Fibroblast of the aortic adventitia (primary cell): ENCODE results near the gene PAFAH1B1. TPM values are rescaled to one million over a fixed set of nuclear protein-coding genes. Genes with fewer than 3 reads are reported as not detected.

Experiments used
- DNase-seq: peaks from one replicate; pipeline ENCODE4 v3.0.0-alpha.2; 2010; ENCODE audit warnings: low read depth
- H3K4me3 ChIP-seq: 2 replicates; pipeline ENCODE4 v1.5.1; 2011; ENCODE audit warnings: low read depth, mild to moderate bottlenecking, control low read depth, low read length, moderate library complexity
- total RNA-seq: library from RNA; depleted of rRNA; stranded (reverse); fragments of >200 nt; gene quantifications from 2 replicates; pipeline ENCODE4 v1.2.3, GENCODE V29; 2012; ENCODE audit warnings: low replicate concordance
- TF ChIP-seq, protein P1 (sequence below): IDR thresholded peaks from 2 replicates; pipeline ENCODE4 v1.5.1; 2011; ENCODE audit warnings: mild to moderate bottlenecking, low read length, control low read depth, inconsistent platforms; ENCODE audit not compliant: insufficient read depth

PAFAH1B1 gene
- total RNA-seq, 1 donor: 131 TPM

GRCh38 chr17:2685696-2686095 is 92.2 kb downstream of the PAFAH1B1 start:
- H3K4me3 ChIP-seq: no peak overlapping the region
- DNase-seq: no peak
- TF ChIP-seq, protein P1, sequence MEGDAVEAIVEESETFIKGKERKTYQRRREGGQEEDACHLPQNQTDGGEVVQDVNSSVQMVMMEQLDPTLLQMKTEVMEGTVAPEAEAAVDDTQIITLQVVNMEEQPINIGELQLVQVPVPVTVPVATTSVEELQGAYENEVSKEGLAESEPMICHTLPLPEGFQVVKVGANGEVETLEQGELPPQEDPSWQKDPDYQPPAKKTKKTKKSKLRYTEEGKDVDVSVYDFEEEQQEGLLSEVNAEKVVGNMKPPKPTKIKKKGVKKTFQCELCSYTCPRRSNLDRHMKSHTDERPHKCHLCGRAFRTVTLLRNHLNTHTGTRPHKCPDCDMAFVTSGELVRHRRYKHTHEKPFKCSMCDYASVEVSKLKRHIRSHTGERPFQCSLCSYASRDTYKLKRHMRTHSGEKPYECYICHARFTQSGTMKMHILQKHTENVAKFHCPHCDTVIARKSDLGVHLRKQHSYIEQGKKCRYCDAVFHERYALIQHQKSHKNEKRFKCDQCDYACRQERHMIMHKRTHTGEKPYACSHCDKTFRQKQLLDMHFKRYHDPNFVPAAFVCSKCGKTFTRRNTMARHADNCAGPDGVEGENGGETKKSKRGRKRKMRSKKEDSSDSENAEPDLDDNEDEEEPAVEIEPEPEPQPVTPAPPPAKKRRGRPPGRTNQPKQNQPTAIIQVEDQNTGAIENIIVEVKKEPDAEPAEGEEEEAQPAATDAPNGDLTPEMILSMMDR: no peak

GRCh38 chr17:2687074-2687418 is 93.6 kb downstream of the PAFAH1B1 start:
- DNase-seq: no peak
- H3K4me3 ChIP-seq: no peak overlapping the region
- TF ChIP-seq, protein P1: no peak

DNA sequence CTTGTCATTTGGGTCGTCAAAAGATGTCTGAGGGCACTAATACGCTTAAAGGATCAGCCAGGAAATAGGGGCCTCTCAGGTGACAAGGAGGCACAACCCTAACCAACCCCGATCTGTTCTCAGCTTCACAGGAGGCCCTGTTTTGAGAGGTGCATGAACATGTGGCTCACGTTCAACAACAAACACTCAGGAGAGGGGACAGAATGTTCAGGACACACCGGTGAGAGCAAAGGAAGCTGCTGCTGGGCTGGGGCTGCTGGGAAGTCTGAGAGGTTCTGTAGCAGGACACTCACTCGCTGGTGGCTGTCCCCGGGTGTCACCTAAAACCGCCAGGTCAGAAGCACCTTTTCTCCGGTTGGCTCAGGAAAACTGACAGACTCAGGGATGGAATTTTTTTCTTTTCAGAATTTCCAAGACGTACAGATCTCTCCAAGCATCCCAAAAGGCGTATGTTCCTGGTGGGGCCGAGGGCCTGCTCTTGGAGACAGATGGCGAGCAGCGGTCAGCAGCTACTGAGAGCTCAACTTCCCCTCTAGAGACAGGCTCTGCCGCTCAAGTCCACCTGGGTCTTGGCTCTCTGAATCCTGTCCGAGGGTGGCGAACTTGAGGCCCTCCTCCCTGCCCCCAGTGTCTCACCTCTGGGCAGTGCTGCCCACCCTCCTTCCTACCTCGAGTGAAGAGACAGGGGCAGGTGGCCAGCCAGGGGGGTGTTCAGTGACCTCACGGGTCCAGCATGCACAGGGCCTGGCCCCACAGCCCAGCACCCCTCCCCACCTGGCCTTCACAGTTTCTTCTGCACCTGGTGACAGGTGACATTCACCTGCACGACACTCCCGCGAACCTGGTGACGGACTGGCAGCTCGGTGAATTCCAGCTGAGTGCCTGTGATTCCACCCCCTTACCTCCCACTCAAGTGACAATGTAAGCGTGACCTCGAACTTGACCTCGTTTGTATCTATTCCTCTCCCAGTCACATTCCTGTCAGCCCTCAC is 95.2 kb downstream of the PAFAH1B1 start:
- no peak for DNase-seq
- no peak overlapping the region for H3K4me3 ChIP-seq
- TF ChIP-seq, protein P1: no peak

- H3K4me3 ChIP-seq: no peak overlapping the region
- DNase-seq: no peak
- TF ChIP-seq, protein P1: no peak
Measured at GRCh38 chr17:2689411-2690164, 96.1 kb downstream of the PAFAH1B1 start.

- TF ChIP-seq, protein P1: no peak
- no peak for DNase-seq
- no peak overlapping the region for H3K4me3 ChIP-seq
Measured at GRCh38 chr17:2690165-2691068, 97.0 kb downstream of the PAFAH1B1 start.
